Breast epithelium (tissue), 3 donors: ENCODE measurements around the gene ZAR1.

Experiments
- POLR2A ChIP-seq: fragments of 450-650 bp; IDR thresholded peaks from one replicate; pipeline ENCODE4 v1.6.1; 2016; ENCODE audit warnings: antibody characterized with exemption, mild to moderate bottlenecking, moderate library complexity
- TF ChIP-seq, protein P1 (sequence below), 3 donors: fragments of 450-650 bp; IDR thresholded peaks; one replicate each; pipeline ENCODE4 v1.5.1; 2016 to 2017; ENCODE audit warnings: antibody characterized with exemption in 3 of 3, mild to moderate bottlenecking in 3 of 3, moderate library complexity in 3 of 3

DNA sequence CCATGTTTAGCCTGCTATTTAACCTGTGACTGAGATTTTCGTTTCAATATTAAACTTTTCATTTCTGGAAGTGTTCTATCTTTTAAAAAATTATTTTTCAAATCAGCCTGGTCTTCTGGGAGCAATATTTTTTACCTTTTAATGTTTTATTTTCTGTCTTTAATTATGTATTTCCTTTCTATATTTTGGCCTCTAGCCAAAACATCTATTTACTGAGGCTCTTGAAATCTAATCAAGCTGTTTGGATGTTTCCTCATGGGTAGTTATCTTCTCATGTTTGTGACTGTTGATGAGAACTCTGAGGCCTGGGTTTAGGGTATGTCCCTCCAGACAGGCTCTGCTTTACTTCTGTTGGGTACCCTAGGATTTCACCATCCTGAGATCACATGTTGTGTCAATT, 17.3 kb upstream of the ZAR1 start:
- TF ChIP-seq, protein P1, sequence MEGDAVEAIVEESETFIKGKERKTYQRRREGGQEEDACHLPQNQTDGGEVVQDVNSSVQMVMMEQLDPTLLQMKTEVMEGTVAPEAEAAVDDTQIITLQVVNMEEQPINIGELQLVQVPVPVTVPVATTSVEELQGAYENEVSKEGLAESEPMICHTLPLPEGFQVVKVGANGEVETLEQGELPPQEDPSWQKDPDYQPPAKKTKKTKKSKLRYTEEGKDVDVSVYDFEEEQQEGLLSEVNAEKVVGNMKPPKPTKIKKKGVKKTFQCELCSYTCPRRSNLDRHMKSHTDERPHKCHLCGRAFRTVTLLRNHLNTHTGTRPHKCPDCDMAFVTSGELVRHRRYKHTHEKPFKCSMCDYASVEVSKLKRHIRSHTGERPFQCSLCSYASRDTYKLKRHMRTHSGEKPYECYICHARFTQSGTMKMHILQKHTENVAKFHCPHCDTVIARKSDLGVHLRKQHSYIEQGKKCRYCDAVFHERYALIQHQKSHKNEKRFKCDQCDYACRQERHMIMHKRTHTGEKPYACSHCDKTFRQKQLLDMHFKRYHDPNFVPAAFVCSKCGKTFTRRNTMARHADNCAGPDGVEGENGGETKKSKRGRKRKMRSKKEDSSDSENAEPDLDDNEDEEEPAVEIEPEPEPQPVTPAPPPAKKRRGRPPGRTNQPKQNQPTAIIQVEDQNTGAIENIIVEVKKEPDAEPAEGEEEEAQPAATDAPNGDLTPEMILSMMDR (IDR thresholded peaks at IDR 0.05) = no peak
- no peak for TF ChIP-seq POLR2A
